GM19372 (cell line): ENCODE data around the gene CCDC178.

Source experiments
- ATAC-seq: cut with Tn5 transposase; IDR thresholded peaks from one replicate; pipeline ENCODE4 v1.9.1; 2021; ENCODE audit warnings: mild to moderate bottlenecking, low read depth, moderate library complexity; ENCODE audit not compliant: unreplicated experiment

CCDC178 gene

DNA sequence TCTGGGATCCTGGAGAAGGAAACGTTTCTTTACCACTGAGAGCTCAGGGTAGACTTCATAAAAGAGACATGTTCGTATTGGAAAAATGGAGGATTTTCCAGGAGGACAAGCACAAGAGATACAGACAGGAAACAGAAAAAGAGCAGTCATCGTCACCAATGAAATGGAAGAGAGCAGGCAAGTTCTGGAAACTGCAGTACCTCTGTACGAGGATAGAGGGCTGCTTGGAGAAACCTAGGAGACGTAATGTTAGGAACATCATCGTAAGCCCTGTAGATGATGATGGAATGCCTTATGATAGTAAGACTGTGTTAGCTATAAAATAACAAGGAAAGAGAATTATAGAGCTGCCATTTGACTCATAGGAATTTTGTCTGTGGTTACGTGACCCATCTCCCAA is 546.6 kb downstream of the CCDC178 start:
- ATAC-seq: no peak

GRCh38 chr18:32891797-32892196 is 548.7 kb downstream of the CCDC178 start:
- ATAC-seq: no peak

DNA sequence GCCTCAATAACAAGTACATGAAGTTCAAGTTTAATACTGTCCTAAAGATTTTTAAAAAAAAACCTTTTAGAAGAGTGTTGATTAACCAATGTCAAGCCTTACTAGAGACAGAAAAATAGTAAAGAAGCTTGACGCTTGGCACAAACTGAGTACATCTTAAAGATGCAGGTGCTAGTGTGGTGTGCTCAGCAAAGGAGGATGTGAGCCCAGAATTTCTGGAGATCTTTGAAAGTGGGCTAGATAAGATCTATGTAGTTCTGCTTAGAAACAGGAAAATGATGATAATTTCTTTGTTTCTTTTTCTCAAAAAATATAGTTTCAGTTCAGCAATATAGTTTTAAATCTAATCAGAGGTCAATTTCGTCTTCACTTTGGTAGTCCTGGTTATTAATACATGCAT is 549.4 kb downstream of the CCDC178 start:
- no peak for ATAC-seq

DNA sequence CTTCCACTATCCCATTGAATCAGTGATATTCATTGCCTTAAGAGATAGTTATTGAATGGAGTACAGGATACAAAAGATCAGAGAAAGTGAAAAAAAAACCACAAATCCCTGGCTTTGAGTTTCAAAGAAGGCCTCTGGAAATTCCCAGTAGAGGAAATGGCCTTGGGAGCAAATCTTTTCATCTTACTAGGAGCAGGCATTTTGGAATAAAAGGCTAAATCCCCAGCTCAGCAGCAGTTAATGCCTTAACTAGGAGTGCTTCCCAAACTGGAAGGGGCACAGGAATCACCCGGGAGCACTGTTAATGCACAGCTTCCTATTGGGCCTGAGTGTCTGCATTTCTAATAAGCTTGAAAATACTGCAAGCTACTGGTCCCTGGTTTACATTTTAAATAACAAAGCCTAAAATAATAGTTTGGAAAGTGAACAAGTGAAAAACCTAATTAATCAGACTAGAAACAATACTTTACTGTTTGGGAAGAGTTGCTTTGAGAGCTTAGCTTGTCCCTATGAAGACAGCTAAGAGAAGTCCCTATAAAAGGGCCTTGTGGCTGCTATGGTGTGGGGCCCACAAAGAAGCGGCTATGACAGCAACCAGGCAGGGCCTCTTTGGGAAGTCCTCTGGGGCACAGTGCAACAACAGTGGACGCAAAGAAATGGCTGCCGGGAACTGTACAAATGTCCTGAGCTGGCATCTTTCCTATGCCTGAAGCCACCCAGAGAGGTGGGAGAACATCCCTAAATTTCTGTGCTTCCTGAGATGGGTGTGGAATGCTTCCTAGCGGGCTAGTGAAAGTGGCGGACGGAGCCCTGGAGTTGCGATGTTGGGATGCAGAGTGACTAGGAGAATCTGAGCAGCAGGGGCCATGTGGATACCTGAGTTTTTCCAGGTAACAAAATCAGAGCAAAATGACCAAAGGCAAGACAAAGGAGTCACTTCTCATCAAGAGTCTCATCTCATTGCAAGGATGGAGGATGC is 550.6 kb downstream of the CCDC178 start:
- ATAC-seq: no peak

GRCh38 chr18:32888306-32888705 is 552.2 kb downstream of the CCDC178 start:
- ATAC-seq: no peak
